OCI-LY7 (cell line): ENCODE data around the gene SREBF1. TPM values are rescaled to one million over a fixed set of nuclear protein-coding genes. Genes with fewer than 3 reads are reported as not detected.

Experiments used
- BruUV-seq: library from RNA; stranded (reverse); fragments of 400-500 nt; replicated peaks from 2 replicates; lab custom pipeline; 2021; lab: Mats Ljungman, UMichigan
- CTCF ChIA-PET: fragments of 300-600 bp; sonication (Branson Sonifier 250); formaldehyde crosslinking; loops from one replicate; lab custom pipeline; 2022; ENCODE audit warnings: antibody characterized with exemption; ENCODE audit not compliant: unreplicated experiment; lab: Charles Lee
- POLR2A ChIA-PET: fragments of 300-600 bp; sonication (Branson Sonifier 250); formaldehyde crosslinking; loops from one replicate; lab custom pipeline; 2022; ENCODE audit warnings: antibody characterized with exemption; lab: Charles Lee
- DNase-seq: peaks from one replicate; pipeline ENCODE4 v3.0.0-alpha.2; 2015; ENCODE audit warnings: low spot score
- H2AFZ ChIP-seq: fragments of 200-600 bp; sonication (generic), shearing (Covaris generic); 2 replicates; pipeline ENCODE4 v1.6.1; 2014; ENCODE audit warnings: mild to moderate bottlenecking, antibody characterized with exemption, low read length, moderate library complexity
- H3K27ac ChIP-seq: fragments of 200-600 bp; sonication (generic); 2 replicates; pipeline ENCODE4 v1.5.1; 2014; ENCODE audit warnings: mixed run types, low read depth, mild to moderate bottlenecking, moderate library complexity, low read length, inconsistent platforms; ENCODE audit not compliant: poor library complexity, severe bottlenecking
- H3K36me3 ChIP-seq: fragments of 200-600 bp; sonication (generic); 2 replicates; pipeline ENCODE4 v1.6.1; 2014; ENCODE audit warnings: mild to moderate bottlenecking, antibody characterized with exemption, low read length, moderate library complexity, mixed read lengths; ENCODE audit not compliant: insufficient read depth
- H3K4me1 ChIP-seq: fragments of 200-600 bp; sonication (generic); 2 replicates; pipeline ENCODE4 v1.5.1; 2014; ENCODE audit warnings: mild to moderate bottlenecking, low read length; ENCODE audit not compliant: insufficient read depth, poor library complexity, severe bottlenecking
- H3K4me2 ChIP-seq: fragments of 200-600 bp; sonication (generic); 2 replicates; pipeline ENCODE4 v1.6.1; 2014; ENCODE audit warnings: mild to moderate bottlenecking, low read length
- H3K4me3 ChIP-seq: fragments of 200-600 bp; sonication (generic); 2 replicates; pipeline ENCODE4 v1.5.1; 2014; ENCODE audit warnings: mild to moderate bottlenecking, low read depth, low read length; ENCODE audit not compliant: poor library complexity, severe bottlenecking
- H3K79me2 ChIP-seq: fragments of 200-600 bp; sonication (generic); 2 replicates; pipeline ENCODE4 v1.6.1; 2016; ENCODE audit warnings: low read depth, mild to moderate bottlenecking, low read length, moderate library complexity, mixed read lengths; ENCODE audit not compliant: insufficient read depth
- H3K9me2 ChIP-seq: fragments of 200-600 bp; sonication (generic); 2 replicates; pipeline ENCODE4 v1.6.1; 2016; ENCODE audit warnings: mild to moderate bottlenecking, low read length, mixed read lengths; ENCODE audit not compliant: insufficient read depth
- H3K9me3 ChIP-seq: fragments of 200-600 bp; sonication (generic); 2 replicates; pipeline ENCODE4 v1.6.1; 2014; ENCODE audit warnings: mild to moderate bottlenecking, mixed run types, low read length, mixed read lengths
- H4K20me1 ChIP-seq: fragments of 200-600 bp; sonication (generic); 2 replicates; pipeline ENCODE4 v1.6.1; 2014; ENCODE audit warnings: mild to moderate bottlenecking, antibody characterized with exemption, low read length, moderate library complexity, mixed read lengths; ENCODE audit not compliant: insufficient read depth
- EZH2phosphoT487 ChIP-seq: fragments of 200-600 bp; sonication (generic); IDR thresholded peaks from 2 replicates; pipeline ENCODE4 v1.6.1; 2018; ENCODE audit warnings: low read depth, borderline replicate concordance, mild to moderate bottlenecking, mixed run types, antibody characterized with exemption, low read length, moderate library complexity, mixed read lengths
- intact Hi-C: fragments of 100-400 bp; cut with micrococcal nuclease; formaldehyde crosslinking; loops from one replicate; pipeline ENCODE4 v1.10.0; 2022; ENCODE audit not compliant: unreplicated experiment
- total RNA-seq, 2 experiments: library from RNA; depleted of rRNA in 1 of 2; stranded (reverse); fragments of >200 nt in 1 of 2; shearing (Covaris generic) in 1 of 2; gene quantifications; 2 replicates each; pipeline ENCODE4 v1.2.3, GENCODE V29; 2014 to 2022
- TF ChIP-seq, protein P1 (sequence below): fragments of 200-600 bp; sonication (generic); conservative IDR thresholded peaks from 2 replicates; pipeline ENCODE4 v1.5.1; 2014; ENCODE audit warnings: mild to moderate bottlenecking, antibody characterized with exemption, low read length, moderate library complexity, mixed read lengths

SREBF1 gene
- total RNA-seq, 2 experiments from 2014 or later: 70.4 to 187 TPM

DNA sequence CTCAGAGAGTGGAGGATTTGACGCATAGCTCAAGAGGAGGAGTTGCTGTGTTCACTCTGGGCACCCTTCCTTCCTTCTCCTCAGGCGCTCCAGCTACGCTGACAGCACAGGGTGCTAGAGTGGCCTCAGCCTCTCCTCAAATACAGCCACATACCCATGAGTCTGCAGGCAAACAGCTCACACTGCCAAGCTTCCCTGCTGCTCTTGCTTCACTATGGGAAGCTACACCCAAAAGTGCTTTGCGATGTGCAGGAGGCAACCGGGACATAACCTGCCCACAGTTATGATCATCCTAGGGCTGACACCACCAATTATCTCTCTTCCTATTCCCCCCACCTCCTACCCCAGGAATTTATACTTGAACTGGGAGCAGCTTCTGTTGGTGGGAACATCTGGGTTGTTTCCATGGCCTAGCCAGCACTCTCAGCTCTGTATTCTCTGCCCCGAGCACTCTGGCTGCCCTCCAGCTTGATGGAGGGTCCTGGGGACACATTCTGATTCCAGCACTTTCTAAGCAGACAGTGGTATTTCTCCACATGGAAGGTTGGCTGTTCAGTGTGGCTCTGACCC lies 40.3 kb upstream of the SREBF1 start:
- Histone ChIP-seq H3K27ac (no peak overlapping the region), H3K4me2 (no peak overlapping the region), H3K36me3 (no peaks in the 10 kb centered on the region), H2AFZ (no peak overlapping the region), H3K9me3 (no peaks in the 10 kb centered on the region), H3K9me2 (no peaks in the 10 kb centered on the region), H3K4me3 (no peak overlapping the region), H3K4me1 (no peaks in the 10 kb centered on the region), H3K79me2 (no peaks in the 10 kb centered on the region), H4K20me1 (no peaks in the 10 kb centered on the region)
- TF ChIP-seq, protein P1, sequence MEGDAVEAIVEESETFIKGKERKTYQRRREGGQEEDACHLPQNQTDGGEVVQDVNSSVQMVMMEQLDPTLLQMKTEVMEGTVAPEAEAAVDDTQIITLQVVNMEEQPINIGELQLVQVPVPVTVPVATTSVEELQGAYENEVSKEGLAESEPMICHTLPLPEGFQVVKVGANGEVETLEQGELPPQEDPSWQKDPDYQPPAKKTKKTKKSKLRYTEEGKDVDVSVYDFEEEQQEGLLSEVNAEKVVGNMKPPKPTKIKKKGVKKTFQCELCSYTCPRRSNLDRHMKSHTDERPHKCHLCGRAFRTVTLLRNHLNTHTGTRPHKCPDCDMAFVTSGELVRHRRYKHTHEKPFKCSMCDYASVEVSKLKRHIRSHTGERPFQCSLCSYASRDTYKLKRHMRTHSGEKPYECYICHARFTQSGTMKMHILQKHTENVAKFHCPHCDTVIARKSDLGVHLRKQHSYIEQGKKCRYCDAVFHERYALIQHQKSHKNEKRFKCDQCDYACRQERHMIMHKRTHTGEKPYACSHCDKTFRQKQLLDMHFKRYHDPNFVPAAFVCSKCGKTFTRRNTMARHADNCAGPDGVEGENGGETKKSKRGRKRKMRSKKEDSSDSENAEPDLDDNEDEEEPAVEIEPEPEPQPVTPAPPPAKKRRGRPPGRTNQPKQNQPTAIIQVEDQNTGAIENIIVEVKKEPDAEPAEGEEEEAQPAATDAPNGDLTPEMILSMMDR: no peak
- TF ChIP-seq EZH2phosphoT487: no peak
- no peak for DNase-seq
- POLR2A ChIA-PET: interaction anchor here (0.7 kb wide), 1 partner anchor 409 kb away, joined by 3 read pairs; no protein-coding TSS in a partner anchor
- intact Hi-C loops: no loop called here
- no TSS peak for BruUV-seq
- CTCF ChIA-PET: interaction anchor here (0.6 kb wide), 1 partner anchor 11 kb away, joined by 3 read pairs; no protein-coding TSS in a partner anchor

DNA sequence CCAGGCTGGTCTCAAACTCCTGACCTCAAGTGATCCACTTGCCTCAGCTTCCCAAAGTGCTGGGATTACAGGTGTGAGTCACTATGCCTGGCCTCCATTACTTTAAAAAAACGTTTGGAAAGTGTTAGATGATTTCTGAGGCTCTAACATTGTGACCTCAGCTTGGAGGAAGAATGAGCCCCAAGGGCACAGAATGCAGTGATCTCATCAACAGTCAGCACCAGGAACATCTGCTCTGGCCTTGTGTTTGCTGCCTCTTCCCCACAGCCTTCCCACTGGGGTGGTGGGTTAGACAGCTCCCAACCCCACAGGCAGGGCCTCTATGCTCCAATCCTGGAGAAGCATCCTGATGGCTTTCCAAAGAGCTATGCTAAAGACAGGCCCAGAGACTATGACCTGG lies 37.7 kb upstream of the SREBF1 start:
- H3K4me1 ChIP-seq: no peaks in the 10 kb centered on the region
- H3K4me3 ChIP-seq: no peak overlapping the region
- H3K9me2 ChIP-seq: no peaks in the 10 kb centered on the region
- no peak overlapping the region for H2AFZ ChIP-seq
- POLR2A ChIA-PET: interaction anchor here (0.7 kb wide), 2 partner anchors 64 to 555 kb away, joined by 4 to 5 read pairs; no protein-coding TSS in a partner anchor
- no peaks in the 10 kb centered on the region for H3K36me3 ChIP-seq
- no peak overlapping the region for H3K4me2 ChIP-seq
- H4K20me1 ChIP-seq: no peaks in the 10 kb centered on the region
- no peak for DNase-seq
- no peaks in the 10 kb centered on the region for H3K79me2 ChIP-seq
- H3K27ac ChIP-seq: no peak overlapping the region
- CTCF ChIA-PET: no interaction called here
- no TSS peak for BruUV-seq
- intact Hi-C loops: no loop called here
- H3K9me3 ChIP-seq: no peaks in the 10 kb centered on the region
- TF ChIP-seq, protein P1: no peak
- no peak for TF ChIP-seq EZH2phosphoT487

DNA sequence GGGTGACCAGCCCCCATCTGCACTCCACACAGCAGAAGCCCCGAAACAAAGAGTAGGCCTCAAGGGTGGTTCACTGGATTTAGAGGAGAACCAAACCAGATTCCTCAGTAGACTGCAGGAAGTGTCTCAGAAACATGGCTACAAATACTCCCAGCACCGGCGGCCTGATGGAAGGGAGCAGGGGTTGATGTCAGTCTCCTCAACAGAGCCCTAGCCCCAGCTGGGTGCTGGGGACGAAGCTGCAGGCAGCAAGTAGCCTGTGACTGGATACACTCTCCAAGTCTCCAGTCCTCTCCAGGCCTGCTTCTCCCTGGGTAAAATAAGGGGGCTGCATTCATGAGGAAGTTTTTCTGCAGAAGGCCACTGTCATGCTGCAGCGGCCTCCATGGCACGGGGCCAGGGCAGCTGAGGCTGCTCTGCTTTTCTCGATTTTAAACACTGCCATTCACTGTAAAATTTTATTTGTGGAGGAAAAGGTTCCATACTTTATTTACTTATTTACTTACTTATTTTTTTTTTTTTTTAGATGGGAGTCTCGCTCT lies 36.7 kb upstream of the SREBF1 start:
- H3K4me1 ChIP-seq: no peaks in the 10 kb centered on the region
- intact Hi-C loops: no loop called here
- no peaks in the 10 kb centered on the region for H3K9me3 ChIP-seq
- no peak for DNase-seq
- no peak overlapping the region for H3K27ac ChIP-seq
- H4K20me1 ChIP-seq: no peaks in the 10 kb centered on the region
- H3K36me3 ChIP-seq: no peaks in the 10 kb centered on the region
- no peak overlapping the region for H3K4me2 ChIP-seq
- H3K9me2 ChIP-seq: no peaks in the 10 kb centered on the region
- no peaks in the 10 kb centered on the region for H3K79me2 ChIP-seq
- no peak overlapping the region for H3K4me3 ChIP-seq
- POLR2A ChIA-PET: interaction anchor here (0.7 kb wide), 1 partner anchor 63 kb away, joined by 5 read pairs; no protein-coding TSS in a partner anchor
- CTCF ChIA-PET: no interaction called here
- BruUV-seq: no TSS peak
- H2AFZ ChIP-seq: no peak overlapping the region
- TF ChIP-seq, protein P1: no peak
- TF ChIP-seq EZH2phosphoT487: no peak
